Measurements from ENCODE around the gene FBXL14. TPM values are rescaled to one million over a fixed set of nuclear protein-coding genes. Genes with fewer than 3 reads are reported as not detected.
A peak's percentile ranks its signal among the peaks of the same experiment; 100 is the strongest.

Gene FBXL14
- total RNA-seq, 6 donors from 2014 or later = 8.5 to 22.0 (median 14.4) TPM

DNA sequence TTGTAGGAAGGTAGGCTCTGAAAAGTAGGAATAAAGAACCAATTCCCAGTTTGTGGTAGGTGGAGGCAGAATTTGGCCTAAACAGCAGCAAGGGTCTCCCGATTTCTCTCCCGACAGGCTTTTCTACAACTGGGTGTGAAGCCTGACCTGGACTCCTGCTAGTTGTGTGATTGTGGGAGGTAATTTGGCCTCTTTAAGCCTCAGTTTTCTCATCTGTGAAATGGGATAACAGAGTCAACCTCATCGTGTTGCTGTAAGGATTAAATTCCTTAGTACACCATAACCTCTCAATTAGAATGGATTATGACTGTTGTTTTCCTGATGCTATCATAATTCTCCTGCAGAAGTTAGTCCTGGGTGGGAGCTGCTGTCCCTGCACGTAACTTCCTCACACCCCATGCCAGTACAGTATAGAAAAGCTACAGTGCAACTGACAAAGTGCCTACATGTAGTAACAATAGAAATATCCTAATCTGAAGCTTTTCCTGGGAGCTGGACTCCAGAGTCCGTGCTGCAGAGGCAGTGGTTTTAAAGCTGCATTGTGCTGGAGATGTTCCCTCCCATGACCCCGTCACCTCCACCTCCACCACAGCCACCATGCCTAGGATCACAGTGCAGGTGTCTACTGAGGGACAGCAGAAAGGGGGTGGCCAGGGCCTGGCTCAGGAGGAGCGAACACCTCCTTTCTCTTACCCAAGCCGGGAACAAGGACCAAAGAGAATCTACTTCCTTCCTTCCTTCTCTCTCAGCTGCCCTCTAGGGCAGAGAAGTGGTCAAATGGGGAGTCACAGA lies 76.5 kb downstream of the FBXL14 start:
- ATAC-seq (ENCODE audit: low FRiP score in 2 of 2) (no peak), DNase-seq (no peak)
- WGBS, 2 donors = 80 to 86% methylated on average over 8 of the region's 8 CpGs

GRCh38 chr12:1517007-1517406 lies 77.4 kb downstream of the FBXL14 start:
- ATAC-seq (ENCODE audit: low FRiP score in 2 of 2) = no peak
- peaks cover 5 to 14% (median 8%) of the 10 kb centered on the region in 4 donors for H3K4me1 ChIP-seq
- H3K9me3 ChIP-seq = peaks cover 0 to 4% (median 0%) of the 10 kb centered on the region in 4 donors
- no peak overlapping the region for H3K4me3 ChIP-seq
- no peak for DNase-seq
- H3K36me3 ChIP-seq = no peaks in the 10 kb centered on the region
- 31 to 37% methylated on average over 2 of the region's 2 CpGs for WGBS, 2 donors
- H3K27me3 ChIP-seq = no peaks in the 10 kb centered on the region
- TF ChIP-seq EP300 (IDR thresholded peaks at IDR 0.05) = no peak
- TF ChIP-seq CTCF (IDR thresholded peaks at IDR 0.05) = peak in 1 of 6 experiments; percentile 21
- no peak overlapping the region for H3K27ac ChIP-seq

More for the DNA sequence above, 76.5 kb downstream of the FBXL14 start:
- Histone ChIP-seq H3K4me3 (no peak overlapping the region), H3K36me3 (no peaks in the 10 kb centered on the region), H3K27me3 (no peaks in the 10 kb centered on the region), H3K27ac (no peak overlapping the region), H3K9me3 (peaks cover 0 to 4% (median 0%) of the 10 kb centered on the region in 4 donors), H3K4me1 (peaks cover 5 to 14% (median 8%) of the 10 kb centered on the region in 4 donors)
- TF ChIP-seq CTCF (IDR thresholded peaks at IDR 0.05) = no peak
- TF ChIP-seq EP300 (IDR thresholded peaks at IDR 0.05) = no peak
- TF ChIP-seq POLR2AphosphoS5 (IDR thresholded peaks at IDR 0.05) = no peak
- TF ChIP-seq POLR2A (IDR thresholded peaks at IDR 0.05) = no peak

Other genes starting within 250 kb of the FBXL14 start
- 1 to 10 TPM in 5 of 6 donors, not detected in 1; 5.8 to 9.7 (median 7.0) TPM for gene WNT5B, start 34.6 kb upstream of the FBXL14 start, total RNA-seq
- gene ADIPOR2, start 96.5 kb upstream of the FBXL14 start, total RNA-seq = 10 to 100 TPM; 45.1 to 82.3 (median 68.6) TPM
- not detected for gene LRTM2, start 226.0 kb upstream of the FBXL14 start, total RNA-seq

Data from upper lobe of left lung (tissue), 6 donors.